DND-41 (cell line): ENCODE data around the gene LRRC46.

Experiments used
- ATAC-seq: fragments of 200-7000 bp; cut with Tn5 transposase; 3 replicates; pipeline ENCODE4 v1.9.1; 2021; ENCODE audit warnings: low read depth; ENCODE audit not compliant: insufficient read depth
- DNase-seq: peaks from one replicate; pipeline ENCODE4 v3.0.0-alpha.2; 2020
- H2AFZ ChIP-seq: 2 replicates; pipeline ENCODE4 v1.6.0; 2012; ENCODE audit warnings: low read depth, low read length
- H3K27ac ChIP-seq: 2 replicates; pipeline ENCODE4 v1.5.1; 2012; ENCODE audit warnings: low read length, inconsistent platforms
- H3K27me3 ChIP-seq: fragments of 200-600 bp; sonication (generic); 2 replicates; pipeline ENCODE4 v1.6.0; 2012; ENCODE audit warnings: low read length, mild to moderate bottlenecking, inconsistent platforms; ENCODE audit not compliant: insufficient read depth, poor library complexity
- H3K36me3 ChIP-seq: 2 replicates; pipeline ENCODE4 v1.5.1; 2012; ENCODE audit warnings: low read length, inconsistent platforms; ENCODE audit not compliant: insufficient read depth
- H3K4me1 ChIP-seq: 2 replicates; pipeline ENCODE4 v1.5.1; 2012; ENCODE audit warnings: mild to moderate bottlenecking, low read length; ENCODE audit not compliant: insufficient read depth
- H3K4me2 ChIP-seq: 2 replicates; pipeline ENCODE4 v1.6.0; 2012; ENCODE audit warnings: mild to moderate bottlenecking, moderate library complexity, low read length, inconsistent platforms; ENCODE audit not compliant: insufficient read depth
- H3K4me3 ChIP-seq, 2 experiments: fragments of 200-600 bp in 1 of 2; shearing (Covaris generic) in 1 of 2; 2 replicates each; pipeline ENCODE4 v1.5.1; 2012 to 2016; ENCODE audit warnings: inconsistent platforms in 2 of 2, low read length in 2 of 2, mild to moderate bottlenecking in 2 of 2, low read depth in 1 of 2, moderate library complexity in 1 of 2
- H3K79me2 ChIP-seq: 2 replicates; pipeline ENCODE4 v1.6.0; 2012; ENCODE audit warnings: low read length, inconsistent platforms; ENCODE audit not compliant: insufficient read depth
- H3K9ac ChIP-seq: 2 replicates; pipeline ENCODE4 v1.6.0; 2012; ENCODE audit warnings: low read depth, mild to moderate bottlenecking, inconsistent platforms, low read length, moderate library complexity
- H3K9me3 ChIP-seq: 2 replicates; pipeline ENCODE4 v1.5.1; 2012; ENCODE audit warnings: low read length, moderate library complexity, mild to moderate bottlenecking, inconsistent platforms; ENCODE audit not compliant: insufficient read depth, severe bottlenecking
- H4K20me1 ChIP-seq: 2 replicates; pipeline ENCODE4 v1.6.0; 2012; ENCODE audit warnings: low read length; ENCODE audit not compliant: insufficient read depth
- CTCF ChIP-seq: IDR thresholded peaks from 2 replicates; pipeline ENCODE4 v1.5.1; 2012; ENCODE audit warnings: borderline replicate concordance, low read length, moderate library complexity, mild to moderate bottlenecking; ENCODE audit not compliant: poor library complexity, severe bottlenecking; ENCODE audit errors: extremely low read depth
- EZH2 ChIP-seq: IDR thresholded peaks from 3 replicates; pipeline ENCODE4 v1.6.1; 2012; ENCODE audit warnings: borderline replicate concordance, low read depth, mild to moderate bottlenecking, moderate library complexity, low read length, inconsistent platforms; ENCODE audit not compliant: severe bottlenecking

LRRC46 gene

GRCh38 chr17:47843391-47843730, 11.9 kb downstream of the LRRC46 start:
- no peak for TF ChIP-seq CTCF
- TF ChIP-seq EZH2: no peak
- ATAC-seq (no peak), DNase-seq (no peak)
- H3K4me2 ChIP-seq: no peak overlapping the region
- peaks cover 28% of the 10 kb centered on the region for H3K4me1 ChIP-seq
- H3K36me3 ChIP-seq: peaks cover 9% of the 10 kb centered on the region
- H4K20me1 ChIP-seq: no peaks in the 10 kb centered on the region
- H3K9ac ChIP-seq: no peak overlapping the region
- H3K9me3 ChIP-seq: no peaks in the 10 kb centered on the region
- H3K4me3 ChIP-seq: no peak overlapping the region
- H2AFZ ChIP-seq: no peak overlapping the region
- H3K79me2 ChIP-seq: peaks cover 8% of the 10 kb centered on the region
- H3K27me3 ChIP-seq: peaks cover 5% of the 10 kb centered on the region
- no peak overlapping the region for H3K27ac ChIP-seq

- Histone ChIP-seq H3K9me3 (no peaks in the 10 kb centered on the region), H3K27ac (no peak overlapping the region)
Measured at GRCh38 chr17:47844227-47844626, 12.8 kb downstream of the LRRC46 start.

GRCh38 chr17:47844814-47845715, 13.6 kb downstream of the LRRC46 start:
- peak; percentile 32 for TF ChIP-seq CTCF
- TF ChIP-seq EZH2: no peak
- Histone ChIP-seq H4K20me1 (no peaks in the 10 kb centered on the region), H3K9ac (no peak overlapping the region), H2AFZ (no peak overlapping the region; the same call in 1 of the 2 replicates), H3K9me3 (no peaks in the 10 kb centered on the region), H3K27me3 (peaks cover 17% of the 10 kb centered on the region), H3K4me3 (no peak overlapping the region), H3K4me1 (peaks cover 18% of the 10 kb centered on the region), H3K79me2 (peaks cover 5% of the 10 kb centered on the region), H3K27ac (no peak overlapping the region), H3K36me3 (no peaks in the 10 kb centered on the region), H3K4me2 (no peak overlapping the region)
- DNase-seq: no peak
- ATAC-seq: no peak

More at GRCh38 chr17:47844227-47844626, 12.8 kb downstream of the LRRC46 start:
- H2AFZ ChIP-seq: no peak overlapping the region
- peaks cover 9% of the 10 kb centered on the region for H3K27me3 ChIP-seq
- peaks cover 8% of the 10 kb centered on the region for H3K79me2 ChIP-seq
- peaks cover 27% of the 10 kb centered on the region for H3K4me1 ChIP-seq
- no peak for DNase-seq
- H4K20me1 ChIP-seq: no peaks in the 10 kb centered on the region
- H3K36me3 ChIP-seq: peaks cover 3% of the 10 kb centered on the region; the same call in 1 of the 2 replicates
- no peak overlapping the region for H3K9ac ChIP-seq
- H3K4me3 ChIP-seq: no peak overlapping the region
- ATAC-seq: no peak
- H3K4me2 ChIP-seq: no peak overlapping the region
- TF ChIP-seq EZH2 (no peak), CTCF (no peak)

- Histone ChIP-seq H3K27ac (no peak overlapping the region), H3K9ac (no peak overlapping the region), H3K9me3 (no peaks in the 10 kb centered on the region), H3K4me3 (no peak overlapping the region), H3K4me1 (peaks cover 12% of the 10 kb centered on the region), H3K79me2 (no peaks in the 10 kb centered on the region), H3K27me3 (peaks cover 24% of the 10 kb centered on the region), H3K4me2 (no peak overlapping the region), H4K20me1 (no peaks in the 10 kb centered on the region), H2AFZ (no peak overlapping the region), H3K36me3 (no peaks in the 10 kb centered on the region)
- no peak for ATAC-seq
- TF ChIP-seq EZH2 (no peak), CTCF (no peak)
- no peak for DNase-seq
Measured at GRCh38 chr17:47845716-47846075, 14.2 kb downstream of the LRRC46 start.
